Spleen (tissue), 7 donors: ENCODE data around the gene AFAP1.
A peak's percentile ranks its signal among the peaks of the same experiment; 100 is the strongest.

Source experiments
- CTCF ChIP-seq, 11 experiments: fragments of 200-600 bp in 7 of 11; fragments of 450-650 bp in 4 of 11; sonication (generic) in 4 of 11; IDR thresholded peaks in 8 of 11; conservative IDR thresholded peaks in 3 of 11; 1 replicate in 7 of 11; 2 replicates in 4 of 11; pipeline versions ENCODE4 v1.4.0 to v1.8.0; 2016 to 2021; ENCODE audit warnings: antibody characterized with exemption in 11 of 11, inconsistent platforms in 4 of 11, mild to moderate bottlenecking in 1 of 11
- POLR2AphosphoS5 ChIP-seq, 3 donors: sonication (generic); formaldehyde crosslinking; IDR thresholded peaks; one replicate each; pipeline ENCODE4 v1.5.1; 2017; ENCODE audit warnings: antibody characterized with exemption in 3 of 3
- donor health status: DM: no; HTN: no; CAD: no; lungs with moderate emphysema.
- donor health status: DM: no; HTN: no; CAD: no.
- donor health status: DM: no; HTN: no; CAD: no.

DNA sequence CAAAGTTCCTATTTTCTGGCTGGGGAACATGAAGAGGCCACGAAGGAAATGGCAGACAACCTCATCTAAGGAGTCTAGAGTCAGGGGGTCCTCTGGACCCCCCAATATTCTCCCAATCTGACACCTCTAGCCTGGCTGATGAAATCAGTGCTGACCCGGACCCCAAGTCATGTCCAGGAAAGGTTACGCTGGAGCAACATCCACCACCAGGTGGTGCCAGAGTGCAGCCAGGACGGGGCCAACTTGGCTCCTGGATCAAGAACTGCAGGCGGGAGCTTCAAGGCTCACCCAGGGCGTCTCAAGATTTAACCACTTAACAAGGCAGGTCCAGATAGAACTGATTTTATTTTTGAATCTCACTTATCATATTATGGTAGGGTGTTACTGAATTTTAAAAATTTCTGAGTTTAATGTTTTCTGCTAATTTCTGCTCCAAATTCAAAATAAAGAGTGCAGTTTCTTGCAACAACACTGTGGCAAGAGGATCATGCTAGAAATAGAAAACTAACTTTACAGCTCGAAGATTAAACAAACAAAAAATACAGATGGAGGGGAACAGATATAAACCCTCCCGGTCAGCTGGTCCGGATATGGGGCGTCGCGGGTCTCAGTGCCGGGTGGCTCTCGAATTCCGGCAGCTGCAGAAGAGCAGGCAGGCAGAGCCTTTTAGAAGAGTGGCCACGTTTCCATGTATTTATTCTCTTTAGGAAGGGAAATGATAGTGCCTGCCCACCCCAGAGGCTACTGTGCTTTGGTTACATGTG, 135.5 kb downstream of the AFAP1 start:
- TF ChIP-seq CTCF (IDR thresholded peaks at IDR 0.05 in 8 of 11, conservative IDR thresholded peaks at IDR 0.05 in 3 of 11) = peak; percentile 53 to 90 (median 77)
- peak in 2 of 3 donors; percentile 39 to 43 for TF ChIP-seq POLR2AphosphoS5 (IDR thresholded peaks at IDR 0.05)
